Osteoblast (primary cell): ENCODE results near the gene SALL3. TPM values are rescaled to one million over a fixed set of nuclear protein-coding genes. Genes with fewer than 3 reads are reported as not detected.

Source experiments
- DNase-seq: peaks from one replicate; pipeline ENCODE4 v3.0.0; 2011; ENCODE audit warnings: low spot score, mixed read lengths; ENCODE audit not compliant: insufficient read length; ENCODE audit errors: missing footprints
- H2AFZ ChIP-seq: 2 replicates; pipeline ENCODE4 v1.6.0; 2011; ENCODE audit warnings: mild to moderate bottlenecking, low read length
- H3K27ac ChIP-seq: 2 replicates; pipeline ENCODE4 v1.5.1; 2011; ENCODE audit warnings: mild to moderate bottlenecking, low read depth, low read length, moderate library complexity
- H3K27me3 ChIP-seq: 2 replicates; pipeline ENCODE4 v1.6.0; 2012; ENCODE audit warnings: mild to moderate bottlenecking, control low read depth, inconsistent platforms, low read length, moderate library complexity; ENCODE audit not compliant: insufficient read depth
- H3K36me3 ChIP-seq: 2 replicates; pipeline ENCODE4 v1.5.1; 2011; ENCODE audit warnings: mild to moderate bottlenecking, low read length, control low read depth, moderate library complexity; ENCODE audit not compliant: insufficient read depth
- H3K4me1 ChIP-seq: 2 replicates; pipeline ENCODE4 v1.5.1; 2011; ENCODE audit warnings: mild to moderate bottlenecking, low read length, control low read depth, moderate library complexity; ENCODE audit not compliant: insufficient read depth
- H3K4me2 ChIP-seq: 2 replicates; pipeline ENCODE4 v1.6.0; 2011; ENCODE audit warnings: mild to moderate bottlenecking, low read length; ENCODE audit not compliant: insufficient read depth
- H3K4me3 ChIP-seq: fragments of 200-600 bp; sonication (generic); 3 replicates; pipeline ENCODE4 v1.5.1; 2012; ENCODE audit warnings: mild to moderate bottlenecking, low read length, inconsistent platforms; ENCODE audit not compliant: insufficient read depth
- H3K79me2 ChIP-seq: 2 replicates; pipeline ENCODE4 v1.6.0; 2012; ENCODE audit warnings: mild to moderate bottlenecking, low read length, control low read depth, inconsistent platforms; ENCODE audit not compliant: insufficient read depth
- H3K9me3 ChIP-seq: 2 replicates; pipeline ENCODE4 v1.5.1; 2011; ENCODE audit warnings: low read depth, low read length, control low read depth
- H4K20me1 ChIP-seq: 2 replicates; pipeline ENCODE4 v1.6.0; 2012; ENCODE audit warnings: mild to moderate bottlenecking, low read length, control low read depth; ENCODE audit not compliant: insufficient read depth
- CTCF ChIP-seq: IDR thresholded peaks from 2 replicates; pipeline ENCODE4 v1.5.1; 2011; ENCODE audit warnings: mild to moderate bottlenecking, low read depth, low read length, moderate library complexity; ENCODE audit errors: extremely low read depth
- total RNA-seq: library from RNA; depleted of rRNA; stranded (reverse); fragments of >200 nt; gene quantifications from 2 replicates; pipeline ENCODE4 v1.2.3, GENCODE V29; 2012

The SALL3 gene
- total RNA-seq, 1 donor, result not detected

DNA sequence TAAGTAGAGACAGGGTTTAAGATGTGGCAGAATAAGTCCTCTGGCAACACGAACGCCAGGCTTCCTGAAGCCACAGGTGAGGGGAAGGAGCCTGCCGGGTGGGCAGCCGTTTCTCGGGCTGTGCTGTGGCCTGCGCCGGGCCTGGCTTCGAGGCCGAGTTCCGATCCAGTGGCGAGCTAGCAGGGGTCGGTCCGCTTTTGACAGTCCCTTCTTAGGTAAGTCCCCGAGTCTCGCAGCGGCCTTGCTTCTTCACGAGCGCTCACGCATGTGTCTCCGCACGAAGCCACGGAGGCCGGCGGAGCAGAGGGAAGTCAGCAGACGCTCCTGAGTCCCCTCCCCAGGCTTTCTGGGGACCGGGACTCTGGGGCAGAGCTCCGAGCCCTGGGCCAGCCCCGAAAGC lies 26.0 kb downstream of the SALL3 start:
- no peak overlapping the region for H3K4me2 ChIP-seq
- no peak overlapping the region for H3K27ac ChIP-seq
- no peaks in the 10 kb centered on the region for H3K36me3 ChIP-seq
- no peak for DNase-seq
- no peaks in the 10 kb centered on the region for H3K79me2 ChIP-seq
- no peaks in the 10 kb centered on the region for H3K9me3 ChIP-seq
- no peaks in the 10 kb centered on the region for H3K27me3 ChIP-seq
- H2AFZ ChIP-seq, result no peak overlapping the region
- H3K4me1 ChIP-seq, result no peaks in the 10 kb centered on the region
- TF ChIP-seq CTCF, result no peak
- H3K4me3 ChIP-seq, result no peak overlapping the region
- no peaks in the 10 kb centered on the region for H4K20me1 ChIP-seq

DNA sequence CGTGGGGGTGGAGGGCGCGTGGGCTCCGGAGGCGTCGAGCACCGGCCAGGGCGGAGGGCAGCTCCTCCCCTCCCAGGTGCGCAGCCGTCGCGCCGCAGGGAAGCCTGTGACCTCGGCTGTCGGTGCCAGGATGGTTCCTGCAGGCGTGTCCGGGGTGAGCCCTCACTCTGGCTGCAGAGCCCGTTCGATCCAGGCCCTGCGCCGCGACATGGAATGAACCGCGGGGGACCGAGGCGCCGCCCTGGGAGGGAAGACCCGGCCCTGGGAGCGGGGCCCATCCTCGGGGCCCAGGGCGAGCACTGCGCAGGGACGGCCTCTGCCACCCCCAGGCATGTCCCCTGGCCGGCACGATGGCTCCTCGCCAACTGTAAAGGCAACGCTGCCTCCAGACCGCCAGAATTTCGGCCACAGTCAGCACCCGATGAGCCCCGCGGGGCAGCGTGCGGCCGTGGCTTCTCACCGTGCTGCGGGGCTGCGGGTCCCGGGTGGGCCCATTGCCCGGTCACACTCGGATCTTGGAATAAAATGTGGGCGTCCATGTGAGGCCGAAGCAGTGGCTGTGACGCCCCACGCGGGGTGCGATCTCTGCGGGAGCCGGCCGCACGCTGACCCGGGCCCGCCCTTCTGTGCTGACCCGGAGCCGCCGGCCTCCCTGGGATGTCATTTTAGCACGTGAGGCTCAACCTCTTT lies 26.6 kb downstream of the SALL3 start:
- DNase-seq, result no peak
- Histone ChIP-seq H3K79me2 (no peaks in the 10 kb centered on the region), H2AFZ (no peak overlapping the region), H3K9me3 (no peaks in the 10 kb centered on the region), H3K4me1 (no peaks in the 10 kb centered on the region), H4K20me1 (no peaks in the 10 kb centered on the region), H3K36me3 (no peaks in the 10 kb centered on the region), H3K27me3 (no peaks in the 10 kb centered on the region), H3K4me3 (no peak overlapping the region), H3K4me2 (no peak overlapping the region), H3K27ac (no peak overlapping the region)
- TF ChIP-seq CTCF, result no peak

- Histone ChIP-seq H3K4me2 (no peak overlapping the region), H3K79me2 (no peaks in the 10 kb centered on the region), H3K4me1 (no peaks in the 10 kb centered on the region), H3K4me3 (no peak overlapping the region), H3K9me3 (no peaks in the 10 kb centered on the region), H4K20me1 (no peaks in the 10 kb centered on the region), H3K36me3 (no peaks in the 10 kb centered on the region), H3K27ac (no peak overlapping the region), H2AFZ (no peak overlapping the region), H3K27me3 (no peaks in the 10 kb centered on the region)
- TF ChIP-seq CTCF, result no peak
- DNase-seq, result no peak
Measured at GRCh38 chr18:79007440-79007839, 27.8 kb downstream of the SALL3 start.

DNA sequence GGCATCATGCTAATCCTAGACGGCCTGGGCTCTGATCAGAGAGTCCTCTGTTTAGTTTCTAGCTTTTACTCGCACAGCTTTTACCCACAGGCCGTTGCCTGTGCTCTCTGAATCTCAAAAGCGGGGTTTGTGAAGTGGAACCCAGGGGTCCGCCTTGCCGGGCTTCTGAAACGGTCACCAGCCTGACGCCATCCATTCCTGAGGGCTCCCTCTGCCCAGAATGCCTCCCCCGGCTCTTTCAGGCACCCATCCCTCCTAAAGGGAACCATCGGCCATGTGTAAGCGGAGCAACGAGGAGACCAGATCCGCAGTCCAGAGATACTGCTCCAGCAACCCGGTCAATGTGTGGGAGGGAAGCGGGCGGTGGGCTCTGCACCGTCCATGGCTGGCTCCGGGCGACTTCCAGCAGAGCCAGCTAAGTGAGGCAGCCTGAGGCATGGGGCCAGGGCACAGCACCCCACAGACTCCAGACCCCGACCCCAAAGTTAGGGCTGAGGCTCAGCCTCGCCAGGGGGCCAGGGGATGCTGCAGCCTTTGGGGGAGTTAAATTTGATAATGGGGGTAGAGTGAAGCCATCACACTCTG lies 28.8 kb downstream of the SALL3 start:
- TF ChIP-seq CTCF, result no peak
- Histone ChIP-seq H3K9me3 (no peaks in the 10 kb centered on the region), H3K79me2 (no peaks in the 10 kb centered on the region), H2AFZ (no peak overlapping the region), H3K27me3 (no peaks in the 10 kb centered on the region), H4K20me1 (no peaks in the 10 kb centered on the region), H3K4me1 (no peaks in the 10 kb centered on the region), H3K36me3 (no peaks in the 10 kb centered on the region), H3K27ac (no peak overlapping the region), H3K4me2 (no peak overlapping the region), H3K4me3 (no peak overlapping the region)
- DNase-seq, result no peak
